Spinal cord (tissue), 10 donors: Measurements from ENCODE around the gene DELE1. TPM values are rescaled to one million over a fixed set of nuclear protein-coding genes. Genes with fewer than 3 reads are reported as not detected.

Experiments used
- DNase-seq, 6 donors: peaks; one replicate each; pipeline versions ENCODE4 v3.0.0 to v3.0.0-alpha.2; 2013 to 2015; ENCODE audit warnings: low spot score in 6 of 6, low read depth in 4 of 6
- H3K27ac ChIP-seq: one replicate; pipeline ENCODE4 v1.5.1; 2013; ENCODE audit warnings: low read depth, low read length, control low read depth
- H3K27me3 ChIP-seq: one replicate; pipeline ENCODE4 v1.6.1; 2013; ENCODE audit warnings: low read length; ENCODE audit not compliant: control insufficient read depth, insufficient read depth
- H3K36me3 ChIP-seq: one replicate; pipeline ENCODE4 v1.6.1; 2013; ENCODE audit warnings: low read length; ENCODE audit not compliant: control insufficient read depth, insufficient read depth
- H3K4me1 ChIP-seq: one replicate; pipeline ENCODE4 v1.6.1; 2013; ENCODE audit warnings: low read length; ENCODE audit not compliant: control insufficient read depth, insufficient read depth
- H3K4me3 ChIP-seq: one replicate; pipeline ENCODE4 v1.5.1; 2013; ENCODE audit warnings: low read depth, low read length, control low read depth
- H3K9me3 ChIP-seq: one replicate; pipeline ENCODE4 v1.6.1; 2013; ENCODE audit warnings: low read length; ENCODE audit not compliant: control insufficient read depth, insufficient read depth
- WGBS: methylation state at CpG from one replicate; pipeline ENCODE4 v1.1.5; 2013; ENCODE audit warnings: missing lambda C conversion rate; ENCODE audit not compliant: insufficient coverage; 5-methylcytosine and 5-hydroxymethylcytosine counted together
- long read RNA-seq, 4 donors: transcript quantifications; one replicate each; lab custom pipeline, GENCODE V29; 2026
- polyA plus RNA-seq, 2 donors: library from polyadenylated mRNA; unstranded; fragments of 120-200 nt; gene quantifications; one replicate each; pipeline ENCODE4 v1.2.1, GENCODE V29; 2013; ENCODE audit not compliant: insufficient read length in 2 of 2
- total RNA-seq, 2 donors: library from RNA; depleted of rRNA in 1 of 2; stranded (reverse); fragments of 120-200 nt in 1 of 2; fragments of >200 nt in 1 of 2; gene quantifications; one replicate each; pipeline versions ENCODE4 v1.2.3 to v1.2.4, GENCODE V29; 2013 to 2014
- donor health status: healthy.

The DELE1 gene, protein sequence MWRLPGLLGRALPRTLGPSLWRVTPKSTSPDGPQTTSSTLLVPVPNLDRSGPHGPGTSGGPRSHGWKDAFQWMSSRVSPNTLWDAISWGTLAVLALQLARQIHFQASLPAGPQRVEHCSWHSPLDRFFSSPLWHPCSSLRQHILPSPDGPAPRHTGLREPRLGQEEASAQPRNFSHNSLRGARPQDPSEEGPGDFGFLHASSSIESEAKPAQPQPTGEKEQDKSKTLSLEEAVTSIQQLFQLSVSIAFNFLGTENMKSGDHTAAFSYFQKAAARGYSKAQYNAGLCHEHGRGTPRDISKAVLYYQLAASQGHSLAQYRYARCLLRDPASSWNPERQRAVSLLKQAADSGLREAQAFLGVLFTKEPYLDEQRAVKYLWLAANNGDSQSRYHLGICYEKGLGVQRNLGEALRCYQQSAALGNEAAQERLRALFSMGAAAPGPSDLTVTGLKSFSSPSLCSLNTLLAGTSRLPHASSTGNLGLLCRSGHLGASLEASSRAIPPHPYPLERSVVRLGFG
- total RNA-seq (10 to 100 TPM; 41.4 to 92.3 TPM), polyA plus RNA-seq (10 to 100 TPM; 72.2 to 94.2 TPM)
- long read RNA-seq, donor 1, full-length matches to known transcripts: 8 of 15 reads
- long read RNA-seq, donor 1, partial matches to known transcripts: 7 of 15 reads
- long read RNA-seq, donor 1, other reads (novel, unspliced or antisense): 0 of 15 reads
- long read RNA-seq, donor 2, partial matches to known transcripts: 6 of 6 reads
- long read RNA-seq, donor 2, other reads (novel, unspliced or antisense): 0 of 6 reads
- long read RNA-seq, donor 3, full-length matches to known transcripts: 4 of 4 reads
- long read RNA-seq, donor 3, partial matches to known transcripts: 0 of 4 reads
- long read RNA-seq, donor 3, other reads (novel, unspliced or antisense): 0 of 4 reads
- long read RNA-seq, donor 4, full-length matches to known transcripts: 11 of 31 reads
- long read RNA-seq, donor 4, partial matches to known transcripts: 20 of 31 reads
- long read RNA-seq, donor 4, other reads (novel, unspliced or antisense): 0 of 31 reads

DNA sequence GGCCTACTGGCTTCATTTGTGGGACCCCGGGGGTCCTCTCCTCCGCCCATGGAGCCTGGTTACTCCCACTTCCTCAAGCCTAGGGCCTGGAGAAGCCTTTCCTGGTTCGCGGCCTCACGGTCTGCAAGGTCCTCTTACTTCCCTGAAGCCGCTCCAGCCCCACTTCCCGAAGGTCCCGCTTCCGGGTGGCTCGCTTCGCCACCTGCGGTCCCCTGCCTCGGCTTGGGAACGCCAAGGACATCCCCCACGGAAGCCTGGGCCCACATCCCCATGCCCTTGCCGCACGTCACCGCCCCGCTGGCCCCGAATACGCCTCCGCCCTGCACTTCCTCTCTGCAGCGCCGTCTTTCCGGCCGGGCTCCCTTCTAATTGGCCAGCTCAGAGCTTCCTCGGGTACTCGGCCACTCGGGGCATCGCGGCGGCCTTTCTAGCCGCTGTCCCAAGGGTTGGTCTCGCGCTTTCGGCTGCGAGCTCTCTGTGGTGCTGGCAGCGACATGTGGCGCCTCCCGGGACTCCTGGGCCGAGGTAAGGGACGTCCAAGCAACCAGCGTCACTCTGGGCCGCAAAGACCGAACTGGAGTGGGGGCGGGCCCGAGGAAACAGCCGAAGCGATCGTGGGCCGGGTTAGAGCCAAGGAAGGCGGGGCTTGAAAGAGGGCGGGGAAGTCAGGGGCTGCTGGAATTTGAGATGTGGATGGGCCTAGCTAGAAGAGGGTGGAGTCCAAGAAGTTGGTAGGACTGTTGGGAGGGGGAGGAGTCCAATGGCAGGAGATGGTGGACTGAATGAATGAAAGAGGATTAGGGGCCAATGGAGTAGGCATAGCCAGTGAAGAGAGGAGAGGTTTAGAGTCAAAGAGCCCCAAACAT lies at the start of gene DELE1:
DELE1 (plus strand) TSS at position 424 of the 866 bp plus-strand sequence; CDS start at position 495, 71 bp downstream.
- no peaks in the 10 kb centered on the region for H3K27me3 ChIP-seq
- H3K36me3 ChIP-seq: peaks cover 29% of the 10 kb centered on the region
- peak within 1 kb of the TSS; percentile 98 for H3K27ac ChIP-seq
- H3K9me3 ChIP-seq: no peaks in the 10 kb centered on the region
- H3K4me1 ChIP-seq: peaks cover 16% of the 10 kb centered on the region
- H3K4me3 ChIP-seq: peak within 1 kb of the TSS; percentile 75
- 0% methylated on average over 53 of the region's 53 CpGs for WGBS
- DNase-seq: peak; percentile 83 to 97 (median 88)

DNA sequence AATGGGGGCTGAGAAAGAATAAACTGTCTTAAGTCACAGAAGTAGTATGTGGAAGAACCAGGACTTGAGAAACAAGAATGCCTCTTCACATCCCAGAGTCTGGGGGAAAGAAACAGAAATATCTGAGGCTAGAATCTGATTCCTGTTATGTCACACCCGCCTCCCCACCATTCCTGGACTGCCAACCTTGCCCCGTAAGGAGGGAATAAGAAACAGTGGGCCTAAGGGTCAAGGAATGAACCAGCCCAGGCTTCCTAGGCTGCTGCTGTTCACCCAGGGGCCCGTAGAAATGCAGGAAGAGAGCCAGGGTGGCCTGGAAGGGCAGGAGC lies 49.8 kb upstream of the DELE1 start:
- Histone ChIP-seq H3K9me3 (no peaks in the 10 kb centered on the region), H3K36me3 (peaks cover 13% of the 10 kb centered on the region), H3K4me3 (no peak overlapping the region), H3K27me3 (peaks cover 14% of the 10 kb centered on the region), H3K27ac (no peak overlapping the region), H3K4me1 (peaks cover 50% of the 10 kb centered on the region)
- WGBS: 80% methylated on average over 1 of the region's 3 CpGs
- no peak for DNase-seq

DNA sequence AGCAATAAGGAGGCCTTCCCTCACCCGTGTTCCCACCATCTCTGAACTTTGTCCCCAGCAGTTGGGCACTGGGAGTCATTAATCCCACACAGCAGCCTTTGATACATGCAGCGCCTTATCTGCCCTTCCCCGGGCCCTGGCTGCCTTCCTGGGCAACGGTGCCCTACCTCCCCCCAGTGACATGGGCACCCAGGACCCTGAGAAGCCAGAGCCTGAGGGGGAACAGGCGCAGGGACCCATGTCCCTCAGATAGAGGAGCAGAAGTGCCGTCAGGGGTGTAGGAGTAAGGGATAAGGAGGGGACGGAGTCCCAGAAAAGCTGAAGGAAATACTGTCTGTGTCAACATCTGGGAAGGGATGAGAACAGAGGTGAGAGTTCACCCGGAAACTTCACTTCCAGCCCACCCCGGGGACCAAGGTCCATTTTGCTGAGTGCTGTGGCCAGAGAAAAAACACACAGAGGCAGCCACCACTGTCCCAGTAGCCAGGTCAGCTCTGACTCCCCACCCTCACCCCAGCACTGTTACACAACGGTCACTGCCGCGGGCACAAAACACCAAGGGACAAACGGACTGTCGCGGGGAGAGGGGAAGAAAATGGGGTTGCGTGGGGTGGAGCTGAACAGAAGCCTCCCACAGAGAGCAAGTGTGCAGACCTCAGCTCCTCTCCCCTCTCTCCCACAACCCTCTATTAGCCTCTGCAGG lies 49.3 kb upstream of the DELE1 start:
- Histone ChIP-seq H3K9me3 (no peaks in the 10 kb centered on the region), H3K36me3 (peaks cover 8% of the 10 kb centered on the region), H3K4me3 (no peak overlapping the region), H3K27ac (no peak overlapping the region), H3K27me3 (peaks cover 14% of the 10 kb centered on the region), H3K4me1 (peaks cover 55% of the 10 kb centered on the region)
- DNase-seq: no peak
- 51% methylated on average over 7 of the region's 16 CpGs for WGBS

DNA sequence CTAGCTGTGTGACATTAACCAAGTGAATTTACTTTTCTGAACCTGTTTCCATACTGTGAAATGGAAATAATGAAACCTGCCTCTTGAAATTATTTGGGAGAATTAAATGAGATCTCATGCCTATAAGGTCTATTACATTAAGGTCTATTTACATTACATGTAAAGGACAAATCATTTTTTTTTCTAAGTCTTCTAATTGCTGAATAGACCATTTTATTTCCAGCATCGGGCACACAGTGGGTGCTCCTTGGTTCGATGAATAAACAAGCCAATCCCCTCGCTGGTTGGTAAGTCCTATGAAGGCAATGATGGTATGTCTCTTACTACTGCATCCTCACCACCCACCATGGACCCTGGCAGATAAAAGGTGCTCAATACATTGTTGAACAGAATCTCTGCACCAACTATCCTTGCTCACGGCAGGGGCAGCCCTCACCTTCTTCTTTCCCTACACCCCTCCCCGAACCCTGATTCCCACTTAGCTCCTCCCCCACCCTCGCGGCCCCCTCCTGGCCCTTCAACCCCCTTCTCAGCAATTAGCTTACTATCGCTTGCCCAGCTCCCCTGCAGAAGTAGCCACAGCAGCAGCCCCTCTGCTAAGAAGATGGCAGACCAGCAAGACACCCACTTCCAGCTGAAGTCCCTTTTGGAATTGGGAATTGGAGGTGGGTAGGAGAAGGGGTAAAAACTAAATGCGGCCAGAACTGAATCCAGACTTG lies 48.5 kb upstream of the DELE1 start:
- peak overlapping the region; percentile 57 for H3K27ac ChIP-seq
- peak in 1 of 6 donors; percentile 19 for DNase-seq
- no peaks in the 10 kb centered on the region for H3K9me3 ChIP-seq
- peak overlapping the region; percentile 75 for H3K4me3 ChIP-seq
- H3K36me3 ChIP-seq: peaks cover 5% of the 10 kb centered on the region
- WGBS: 12% methylated on average over 4 of the region's 9 CpGs
- peaks cover 61% of the 10 kb centered on the region for H3K4me1 ChIP-seq
- peaks cover 14% of the 10 kb centered on the region for H3K27me3 ChIP-seq

DNA sequence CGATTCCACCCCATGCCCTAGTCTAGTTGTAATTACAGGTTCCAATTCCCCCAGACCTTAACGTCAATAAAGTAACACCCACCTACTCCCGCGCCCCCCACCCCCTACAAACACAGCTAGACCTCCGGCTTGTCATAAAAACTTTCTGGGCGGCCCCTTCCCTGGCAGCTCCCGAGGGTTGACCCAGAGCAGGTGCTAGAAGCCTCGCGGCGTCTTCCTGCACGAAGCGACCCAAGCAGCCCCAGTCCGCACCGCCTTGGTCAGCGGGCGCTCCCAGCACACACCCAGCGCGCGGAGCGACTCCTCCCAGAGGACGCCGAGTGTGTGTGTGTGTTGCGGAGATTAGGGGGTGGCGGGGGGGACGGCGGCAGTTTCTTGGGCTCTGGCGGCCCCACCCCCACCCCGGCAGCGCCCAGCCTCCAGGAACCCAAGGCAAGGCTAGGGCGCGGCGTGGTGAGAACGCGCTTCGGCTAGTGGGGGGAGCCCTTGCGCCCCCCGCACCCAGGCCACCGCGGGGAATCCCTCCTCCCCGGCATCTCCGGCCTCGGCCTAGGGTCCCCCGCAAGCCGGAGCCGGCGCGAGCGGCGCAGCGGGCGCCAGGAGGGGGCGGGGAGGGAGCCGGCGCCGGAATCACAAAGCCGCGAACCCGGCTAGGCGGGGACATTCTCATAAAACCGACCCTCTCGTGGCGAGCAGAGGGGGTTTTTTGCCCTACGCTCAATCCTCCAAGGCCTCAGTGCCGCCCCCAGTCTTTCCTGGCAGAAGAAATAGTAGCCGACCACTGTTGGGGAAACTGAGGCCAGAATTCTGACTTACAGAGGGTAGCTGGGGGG lies 47.7 kb upstream of the DELE1 start:
- 0% methylated on average over 44 of the region's 65 CpGs for whole genome bisulfite sequencing
- peaks cover 62% of the 10 kb centered on the region for H3K4me1 ChIP-seq
- peaks cover 14% of the 10 kb centered on the region for H3K27me3 ChIP-seq

DNA sequence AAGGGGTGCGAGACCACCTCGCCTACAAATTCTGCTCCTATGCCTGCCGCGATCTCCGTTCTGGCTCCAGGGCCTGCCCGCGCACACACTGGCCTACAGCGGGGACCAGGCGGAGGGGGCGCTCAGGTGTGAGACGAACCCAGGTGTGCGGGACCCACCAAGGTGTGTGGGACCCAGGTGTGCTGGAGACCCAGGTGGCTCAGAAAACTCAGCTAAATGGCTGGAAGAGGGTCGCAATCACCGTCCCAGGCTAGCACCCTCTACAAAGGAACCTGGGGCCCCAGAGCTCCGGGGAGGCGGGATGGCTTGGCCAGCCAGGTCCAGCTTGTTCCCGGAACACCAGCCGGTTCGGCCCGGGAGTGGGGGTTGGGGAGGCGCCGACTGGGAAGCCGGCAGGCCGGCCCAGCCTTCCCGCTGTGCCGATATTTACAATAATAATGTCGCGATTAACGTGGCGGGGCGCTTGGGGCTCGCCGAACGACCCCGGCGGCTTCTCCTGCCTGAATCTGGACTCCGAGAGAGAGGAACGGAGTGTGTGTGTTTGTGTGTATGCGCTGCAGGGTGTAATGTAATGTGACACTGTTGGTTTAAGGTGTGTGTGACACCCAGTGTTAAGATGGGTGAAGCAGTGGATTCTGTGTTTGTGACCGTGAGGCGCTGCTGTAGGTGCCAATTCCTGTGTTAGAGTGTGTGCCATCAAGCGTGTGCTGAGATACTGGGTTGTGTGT lies 46.9 kb upstream of the DELE1 start:
- H3K4me3 ChIP-seq: peak overlapping the region; percentile 75
- H3K27me3 ChIP-seq: peaks cover 14% of the 10 kb centered on the region
- H3K36me3 ChIP-seq: peaks cover 5% of the 10 kb centered on the region
- H3K27ac ChIP-seq: peak overlapping the region; percentile 25
- peak in 2 of 6 donors; percentile 49 to 75 for DNase-seq
- H3K9me3 ChIP-seq: no peaks in the 10 kb centered on the region
- peaks cover 70% of the 10 kb centered on the region for H3K4me1 ChIP-seq
- 1% methylated on average over 42 of the region's 42 CpGs for WGBS

More for the DNA sequence above, 47.7 kb upstream of the DELE1 start:
- Histone ChIP-seq H3K27ac (peak overlapping the region; percentile 57), H3K4me3 (peak overlapping the region; percentile 75), H3K36me3 (peaks cover 5% of the 10 kb centered on the region), H3K9me3 (no peaks in the 10 kb centered on the region)
- DNase-seq: peak in 2 of 6 donors; percentile 64 to 66

DNA sequence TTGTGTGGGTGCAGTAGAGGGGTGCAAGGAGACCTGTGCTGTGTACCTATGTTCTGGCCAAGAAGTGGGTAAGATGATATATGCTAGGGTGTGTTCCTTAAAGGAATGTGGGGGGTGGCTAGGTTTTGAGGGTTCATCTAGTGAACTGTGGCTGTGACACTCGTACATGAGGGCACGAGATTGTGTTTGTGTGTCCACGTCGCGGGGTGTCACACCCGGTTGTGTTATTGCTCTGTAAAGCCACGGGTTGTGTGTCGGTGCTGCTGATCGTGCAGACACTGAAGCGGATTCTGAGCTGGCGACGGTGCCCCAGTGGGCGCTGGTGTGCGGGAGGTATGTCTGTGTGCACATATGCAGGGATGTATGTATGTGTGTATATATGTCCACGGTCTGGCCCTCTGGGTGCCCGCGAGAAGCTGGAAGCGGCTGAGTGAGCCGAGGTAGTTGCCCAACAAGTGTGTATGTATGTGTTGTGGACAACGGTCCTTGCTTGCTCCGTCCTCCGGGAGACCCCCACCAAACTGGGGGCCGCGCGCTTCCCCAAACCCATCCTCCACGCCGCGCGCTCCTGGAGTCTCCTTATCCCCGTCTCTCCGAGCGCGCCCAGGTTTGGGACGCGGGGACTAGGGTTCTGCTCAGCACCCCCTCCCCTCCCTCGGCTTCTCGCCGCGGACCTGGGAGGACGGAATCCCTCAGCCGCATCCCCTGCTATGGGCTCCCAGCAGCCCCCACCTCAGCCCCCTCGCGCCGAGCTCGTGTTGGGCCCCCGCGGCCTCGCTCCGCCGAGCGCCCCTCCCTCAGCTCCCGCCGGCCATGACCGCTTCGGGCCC lies 46.1 kb upstream of the DELE1 start:
- Histone ChIP-seq H3K4me1 (peaks cover 77% of the 10 kb centered on the region), H3K4me3 (peak overlapping the region; percentile 75), H3K27ac (peak overlapping the region; percentile 80), H3K9me3 (no peaks in the 10 kb centered on the region), H3K27me3 (peaks cover 14% of the 10 kb centered on the region), H3K36me3 (peaks cover 5% of the 10 kb centered on the region)
- DNase-seq: peak in 3 of 6 donors; percentile 53 to 84 (median 70)
- under 1% methylated on average over 54 of the region's 55 CpGs for WGBS
